B cell (primary cell): ENCODE results near the gene COA8.
"Not testable (repeated sequence)": the region's sequence is repeated elsewhere in the genome, so short reads cannot be mapped to it uniquely, and the experiment has no call there.

Experiments used
- EZH2 ChIP-seq: IDR thresholded peaks from 2 replicates; pipeline ENCODE4 v1.6.1; 2012; ENCODE audit warnings: borderline replicate concordance, low read depth, mild to moderate bottlenecking, moderate library complexity, low read length; ENCODE audit not compliant: insufficient read depth, poor library complexity, severe bottlenecking
- TF ChIP-seq, protein P1 (sequence below): fragments of 200-600 bp; IDR thresholded peaks from one replicate; pipeline ENCODE4 v1.8.0; 2022; ENCODE audit warnings: antibody characterized with exemption, mild to moderate bottlenecking

DNA sequence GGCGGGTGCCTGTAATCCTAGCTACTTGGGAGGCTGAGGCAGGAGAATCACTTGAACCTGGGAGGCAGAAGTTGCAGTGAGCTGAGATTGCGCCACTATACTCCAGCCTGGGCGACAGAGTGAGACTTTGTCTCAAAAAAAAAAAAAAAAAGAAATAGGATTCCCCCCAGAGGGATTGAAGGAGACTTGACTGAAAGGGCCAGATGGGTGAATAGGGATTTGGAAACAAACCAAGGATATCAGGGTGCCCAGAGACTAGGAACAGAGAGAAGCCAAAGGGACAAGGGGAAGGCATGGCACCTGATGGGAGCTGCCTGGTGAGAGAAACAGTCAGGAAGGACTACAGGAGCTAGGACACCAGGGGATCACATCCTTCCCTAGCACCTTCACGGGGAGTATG is 46.3 kb downstream of the COA8 start:
- TF ChIP-seq EZH2 = not testable (repeated sequence)
- TF ChIP-seq, protein P1, sequence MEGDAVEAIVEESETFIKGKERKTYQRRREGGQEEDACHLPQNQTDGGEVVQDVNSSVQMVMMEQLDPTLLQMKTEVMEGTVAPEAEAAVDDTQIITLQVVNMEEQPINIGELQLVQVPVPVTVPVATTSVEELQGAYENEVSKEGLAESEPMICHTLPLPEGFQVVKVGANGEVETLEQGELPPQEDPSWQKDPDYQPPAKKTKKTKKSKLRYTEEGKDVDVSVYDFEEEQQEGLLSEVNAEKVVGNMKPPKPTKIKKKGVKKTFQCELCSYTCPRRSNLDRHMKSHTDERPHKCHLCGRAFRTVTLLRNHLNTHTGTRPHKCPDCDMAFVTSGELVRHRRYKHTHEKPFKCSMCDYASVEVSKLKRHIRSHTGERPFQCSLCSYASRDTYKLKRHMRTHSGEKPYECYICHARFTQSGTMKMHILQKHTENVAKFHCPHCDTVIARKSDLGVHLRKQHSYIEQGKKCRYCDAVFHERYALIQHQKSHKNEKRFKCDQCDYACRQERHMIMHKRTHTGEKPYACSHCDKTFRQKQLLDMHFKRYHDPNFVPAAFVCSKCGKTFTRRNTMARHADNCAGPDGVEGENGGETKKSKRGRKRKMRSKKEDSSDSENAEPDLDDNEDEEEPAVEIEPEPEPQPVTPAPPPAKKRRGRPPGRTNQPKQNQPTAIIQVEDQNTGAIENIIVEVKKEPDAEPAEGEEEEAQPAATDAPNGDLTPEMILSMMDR = not testable (repeated sequence)
